Activated B cell treated with CpG ODN at 0.5 μM for 24 hours (primary cell): ENCODE data around the gene TIGD1. TPM values are rescaled to one million over a fixed set of nuclear protein-coding genes. Genes with fewer than 3 reads are reported as not detected.

Experiments
- ATAC-seq: fragments of 200-7000 bp; cut with Tn5 transposase; one replicate; pipeline ENCODE4 v1.10.0; 2021; ENCODE audit warnings: low read depth, mild to moderate bottlenecking, moderate library complexity
- CTCF ChIA-PET: fragments of 350-600 bp; sonication (Branson Sonifier 250); formaldehyde crosslinking; loops from one replicate; lab custom pipeline; 2021; ENCODE audit warnings: antibody characterized with exemption; lab: Charles Lee
- POLR2A ChIA-PET: fragments of 350-600 bp; sonication (Branson Sonifier 250); formaldehyde crosslinking; loops from one replicate; lab custom pipeline; 2021; ENCODE audit warnings: antibody characterized with exemption; lab: Charles Lee
- DNase-seq: peaks from one replicate; pipeline ENCODE4 v3.0.0; 2022
- H3K27ac Mint-ChIP-seq: one replicate; pipeline ENCODE4 v1.8.0; 2020; ENCODE audit warnings: mixed read lengths
- H3K27me3 Mint-ChIP-seq: one replicate; pipeline ENCODE4 v1.8.0; 2021; ENCODE audit warnings: mixed read lengths
- H3K36me3 Mint-ChIP-seq: one replicate; pipeline ENCODE4 v1.8.0; 2021; ENCODE audit warnings: low read depth, mixed read lengths
- H3K4me1 Mint-ChIP-seq: one replicate; pipeline ENCODE4 v1.8.0; 2021; ENCODE audit warnings: mixed read lengths
- H3K4me3 Mint-ChIP-seq: one replicate; pipeline ENCODE4 v1.8.0; 2020; ENCODE audit warnings: mild to moderate bottlenecking, mixed read lengths
- H3K9me3 Mint-ChIP-seq: one replicate; pipeline ENCODE4 v1.8.0; 2020; ENCODE audit warnings: mixed read lengths
- intact Hi-C: fragments of 100-400 bp; cut with micrococcal nuclease; formaldehyde crosslinking; loops from one replicate; pipeline ENCODE4 v1.15.1; 2024
- total RNA-seq: library from RNA; stranded (reverse); gene quantifications from 2 replicates; pipeline ENCODE4 v1.2.3, GENCODE V29; 2022
- TF ChIP-seq, protein P1 (sequence below): fragments of 200-600 bp; IDR thresholded peaks from one replicate; pipeline ENCODE4 v1.8.0; 2022; ENCODE audit warnings: antibody characterized with exemption, mild to moderate bottlenecking

Gene TIGD1
- total RNA-seq, 1 donor from 2014 or later: 8.8 TPM

DNA sequence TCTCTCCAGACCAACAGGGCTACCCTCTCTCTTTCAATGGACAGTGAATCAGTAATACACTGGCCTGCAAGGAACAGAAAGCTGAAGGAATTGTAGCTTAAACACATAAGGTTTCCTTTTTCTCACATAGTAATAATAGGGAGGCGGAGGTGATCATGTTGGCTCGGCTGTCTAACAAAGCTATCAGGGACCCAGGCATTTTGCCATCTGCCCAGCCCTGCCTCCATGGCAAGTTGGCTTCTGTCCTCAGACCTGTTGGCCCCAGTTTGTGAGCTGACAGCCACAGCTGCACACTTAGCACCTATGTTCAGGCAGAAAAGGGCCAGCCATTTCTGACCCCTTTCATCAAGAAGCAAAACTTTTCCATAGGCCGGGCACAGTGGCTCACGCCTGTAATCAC lies 12.9 kb downstream of the TIGD1 start:
- Mint-ChIP-seq H3K36me3 (no peaks in the 10 kb centered on the region), H3K9me3 (peaks cover 4% of the 10 kb centered on the region), H3K4me3 (no peak overlapping the region), H3K27me3 (peaks cover 7% of the 10 kb centered on the region), H3K4me1 (peaks cover 15% of the 10 kb centered on the region), H3K27ac (no peak overlapping the region)
- ATAC-seq: no peak
- DNase-seq: no peak
- ChIA-PET POLR2A (interaction anchor here (0.7 kb wide), 1 partner anchor 610 kb away, joined by 3 read pairs; no protein-coding TSS in a partner anchor), CTCF (no interaction called here)
- intact Hi-C loops: no loop called here
- TF ChIP-seq, protein P1, sequence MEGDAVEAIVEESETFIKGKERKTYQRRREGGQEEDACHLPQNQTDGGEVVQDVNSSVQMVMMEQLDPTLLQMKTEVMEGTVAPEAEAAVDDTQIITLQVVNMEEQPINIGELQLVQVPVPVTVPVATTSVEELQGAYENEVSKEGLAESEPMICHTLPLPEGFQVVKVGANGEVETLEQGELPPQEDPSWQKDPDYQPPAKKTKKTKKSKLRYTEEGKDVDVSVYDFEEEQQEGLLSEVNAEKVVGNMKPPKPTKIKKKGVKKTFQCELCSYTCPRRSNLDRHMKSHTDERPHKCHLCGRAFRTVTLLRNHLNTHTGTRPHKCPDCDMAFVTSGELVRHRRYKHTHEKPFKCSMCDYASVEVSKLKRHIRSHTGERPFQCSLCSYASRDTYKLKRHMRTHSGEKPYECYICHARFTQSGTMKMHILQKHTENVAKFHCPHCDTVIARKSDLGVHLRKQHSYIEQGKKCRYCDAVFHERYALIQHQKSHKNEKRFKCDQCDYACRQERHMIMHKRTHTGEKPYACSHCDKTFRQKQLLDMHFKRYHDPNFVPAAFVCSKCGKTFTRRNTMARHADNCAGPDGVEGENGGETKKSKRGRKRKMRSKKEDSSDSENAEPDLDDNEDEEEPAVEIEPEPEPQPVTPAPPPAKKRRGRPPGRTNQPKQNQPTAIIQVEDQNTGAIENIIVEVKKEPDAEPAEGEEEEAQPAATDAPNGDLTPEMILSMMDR: no peak

DNA sequence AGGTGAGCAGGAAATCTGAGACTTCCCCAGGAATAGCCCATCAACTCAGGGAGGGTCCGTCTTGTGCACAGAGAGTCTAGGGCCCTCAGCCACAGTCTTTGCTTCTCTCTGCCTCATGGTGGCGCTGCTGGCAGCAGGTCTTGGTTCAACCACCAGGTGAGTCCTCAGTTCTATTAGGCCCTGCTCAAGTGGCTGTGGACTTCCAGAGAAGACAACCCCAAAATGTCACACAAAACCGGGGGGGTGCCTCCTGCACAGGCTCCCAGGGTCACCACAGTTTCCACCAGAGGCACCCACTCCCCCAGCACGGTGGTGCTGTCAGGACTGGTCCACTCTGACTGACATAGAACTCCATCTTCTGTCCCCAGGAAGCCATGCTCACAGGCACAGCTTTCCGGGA lies 13.3 kb downstream of the TIGD1 start:
- H3K4me1 Mint-ChIP-seq: peaks cover 15% of the 10 kb centered on the region
- H3K27ac Mint-ChIP-seq: no peak overlapping the region
- H3K36me3 Mint-ChIP-seq: no peaks in the 10 kb centered on the region
- ChIA-PET CTCF (no interaction called here), POLR2A (no interaction called here)
- H3K4me3 Mint-ChIP-seq: no peak overlapping the region
- H3K9me3 Mint-ChIP-seq: peaks cover 4% of the 10 kb centered on the region
- TF ChIP-seq, protein P1: no peak
- ATAC-seq (no peak), DNase-seq (no peak)
- intact Hi-C loops: no loop called here
- peaks cover 7% of the 10 kb centered on the region for H3K27me3 Mint-ChIP-seq

DNA sequence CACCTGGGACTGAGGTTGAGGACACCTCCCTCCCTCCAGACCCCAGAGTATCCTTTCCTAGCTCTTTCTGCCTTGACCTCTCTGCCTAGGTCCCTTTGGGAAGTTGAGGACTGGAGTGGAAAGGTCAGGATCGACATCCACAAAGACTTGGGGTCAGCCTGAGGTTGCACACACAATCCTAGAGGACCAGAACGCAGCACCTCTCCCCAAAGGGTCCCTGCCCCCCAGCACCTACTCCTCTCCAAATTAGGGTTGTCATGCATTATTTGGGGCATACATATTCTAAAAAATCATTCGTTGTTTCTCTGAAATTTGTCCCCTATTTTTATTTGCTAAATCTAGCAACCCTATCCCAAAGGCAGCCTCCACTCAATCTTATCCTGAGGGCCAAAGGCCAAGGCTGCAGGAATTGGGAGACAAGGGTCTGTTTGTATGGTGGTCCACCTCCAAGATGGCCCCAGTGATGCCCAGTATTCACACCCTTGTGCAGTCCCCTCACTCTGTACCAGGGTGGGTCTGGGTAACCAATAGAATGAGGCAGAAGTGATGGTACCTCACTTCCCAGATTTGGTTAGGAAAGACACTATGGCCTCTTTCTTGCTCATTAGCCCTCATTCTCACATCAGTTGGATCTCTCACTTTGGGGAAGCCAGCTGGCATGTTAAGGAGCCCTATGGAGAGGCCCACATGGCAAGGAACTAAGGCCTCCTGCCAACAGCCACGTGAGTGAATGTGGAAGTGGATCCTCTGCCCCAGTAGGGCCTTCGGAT lies 14.4 kb downstream of the TIGD1 start:
- H3K27ac Mint-ChIP-seq: no peak overlapping the region
- H3K27me3 Mint-ChIP-seq: peaks cover 7% of the 10 kb centered on the region
- H3K9me3 Mint-ChIP-seq: peaks cover 4% of the 10 kb centered on the region
- no peaks in the 10 kb centered on the region for H3K36me3 Mint-ChIP-seq
- no peak overlapping the region for H3K4me3 Mint-ChIP-seq
- intact Hi-C loops: no loop called here
- CTCF ChIA-PET: interaction anchor here (0.6 kb wide), 1 partner anchor 554 kb away, joined by 3 read pairs; no protein-coding TSS in a partner anchor
- TF ChIP-seq, protein P1: no peak
- no peak for ATAC-seq
- DNase-seq: no peak
- H3K4me1 Mint-ChIP-seq: peaks cover 11% of the 10 kb centered on the region
- POLR2A ChIA-PET: no interaction called here

DNA sequence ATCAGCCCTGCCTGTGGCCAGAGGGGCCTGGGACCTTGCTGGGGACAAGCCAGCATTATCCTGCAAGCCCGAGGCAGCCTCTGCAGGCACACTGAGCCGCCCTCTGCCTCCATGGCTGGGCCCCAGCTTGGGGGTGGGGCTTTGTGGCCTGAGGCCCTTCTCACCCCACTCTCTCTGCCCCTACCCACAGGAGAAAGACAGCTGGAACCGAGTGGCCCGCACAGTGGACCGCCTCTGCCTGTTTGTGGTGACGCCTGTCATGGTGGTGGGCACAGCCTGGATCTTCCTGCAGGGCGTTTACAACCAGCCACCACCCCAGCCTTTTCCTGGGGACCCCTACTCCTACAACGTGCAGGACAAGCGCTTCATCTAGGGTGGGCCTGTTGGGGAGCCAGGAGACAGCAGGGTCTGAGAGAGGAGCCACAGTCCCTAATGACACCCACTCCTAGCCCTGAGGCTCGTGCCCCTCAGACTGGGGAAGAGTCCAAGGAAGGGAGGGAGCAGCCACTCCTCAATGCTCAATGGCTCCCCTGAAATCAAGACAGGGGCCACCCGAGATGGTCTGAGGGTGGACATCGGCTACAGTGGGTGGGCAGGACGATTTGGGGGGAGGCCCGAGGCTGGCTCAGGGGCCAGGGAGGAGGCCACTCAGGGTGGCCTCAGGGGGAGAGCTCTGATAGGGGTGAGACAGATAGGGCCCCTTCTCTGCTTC lies 15.3 kb downstream of the TIGD1 start:
- Mint-ChIP-seq H3K9me3 (peaks cover 4% of the 10 kb centered on the region), H3K4me1 (peaks cover 9% of the 10 kb centered on the region), H3K4me3 (no peak overlapping the region), H3K27ac (no peak overlapping the region), H3K36me3 (no peaks in the 10 kb centered on the region), H3K27me3 (peaks cover 7% of the 10 kb centered on the region)
- ChIA-PET POLR2A (no interaction called here), CTCF (interaction anchor here (0.6 kb wide), 1 partner anchor 553 kb away, joined by 3 read pairs; no protein-coding TSS in a partner anchor)
- DNase-seq (no peak), ATAC-seq (no peak)
- intact Hi-C loops: no loop called here
- TF ChIP-seq, protein P1: no peak
